ENCODE results near the gene OR10H2. TPM values are rescaled to one million over a fixed set of nuclear protein-coding genes. Genes with fewer than 3 reads are reported as not detected.
A peak's percentile ranks its signal among the peaks of the same experiment; 100 is the strongest.
"Not testable (repeated sequence)": the region's sequence is repeated elsewhere in the genome, so short reads cannot be mapped to it uniquely, and the experiment has no call there.

OR10H2 gene
- total and polyA plus RNA-seq, 12 donors = not detected

DNA sequence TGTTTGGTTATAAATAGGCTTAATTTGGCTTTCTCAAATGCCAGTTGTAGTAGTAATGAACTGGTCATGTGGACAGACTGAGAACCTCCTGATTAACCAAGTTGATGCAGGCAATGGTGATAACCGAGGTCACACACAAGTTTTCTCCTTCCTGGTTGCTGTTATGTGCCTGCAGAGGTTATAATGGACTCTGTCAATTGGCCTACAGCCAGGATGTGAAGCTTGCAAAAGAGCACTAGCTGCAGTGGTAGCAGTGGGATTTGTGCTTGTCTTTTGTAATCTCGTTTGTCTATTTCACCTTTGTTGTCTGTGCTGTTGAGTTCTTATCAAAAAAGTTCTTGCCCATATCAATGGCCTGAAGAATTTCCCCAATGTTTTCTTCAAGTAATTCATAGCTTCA is 30.6 kb downstream of the OR10H2 start:
- no peaks in the 10 kb centered on the region for H3K4me1 ChIP-seq
- DNase-seq (no peak), ATAC-seq (no peak)
- WGBS, 2 donors = 59 to 60% methylated on average over 2 of the region's 2 CpGs
- intact Hi-C loops (cut with DNase I) = no loop called here
- TF ChIP-seq, protein P1, sequence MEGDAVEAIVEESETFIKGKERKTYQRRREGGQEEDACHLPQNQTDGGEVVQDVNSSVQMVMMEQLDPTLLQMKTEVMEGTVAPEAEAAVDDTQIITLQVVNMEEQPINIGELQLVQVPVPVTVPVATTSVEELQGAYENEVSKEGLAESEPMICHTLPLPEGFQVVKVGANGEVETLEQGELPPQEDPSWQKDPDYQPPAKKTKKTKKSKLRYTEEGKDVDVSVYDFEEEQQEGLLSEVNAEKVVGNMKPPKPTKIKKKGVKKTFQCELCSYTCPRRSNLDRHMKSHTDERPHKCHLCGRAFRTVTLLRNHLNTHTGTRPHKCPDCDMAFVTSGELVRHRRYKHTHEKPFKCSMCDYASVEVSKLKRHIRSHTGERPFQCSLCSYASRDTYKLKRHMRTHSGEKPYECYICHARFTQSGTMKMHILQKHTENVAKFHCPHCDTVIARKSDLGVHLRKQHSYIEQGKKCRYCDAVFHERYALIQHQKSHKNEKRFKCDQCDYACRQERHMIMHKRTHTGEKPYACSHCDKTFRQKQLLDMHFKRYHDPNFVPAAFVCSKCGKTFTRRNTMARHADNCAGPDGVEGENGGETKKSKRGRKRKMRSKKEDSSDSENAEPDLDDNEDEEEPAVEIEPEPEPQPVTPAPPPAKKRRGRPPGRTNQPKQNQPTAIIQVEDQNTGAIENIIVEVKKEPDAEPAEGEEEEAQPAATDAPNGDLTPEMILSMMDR (IDR thresholded peaks at IDR 0.05) = no peak
- H3K4me3 ChIP-seq = no peak overlapping the region
- peaks cover 0 to 63% (median 18%) of the 10 kb centered on the region in 7 donors for H3K27me3 ChIP-seq
- no peak overlapping the region for H3K27ac ChIP-seq
- H3K9me3 ChIP-seq = peaks cover 0 to 7% (median 0%) of the 10 kb centered on the region in 11 donors
- no peaks in the 10 kb centered on the region for H3K36me3 ChIP-seq

DNA sequence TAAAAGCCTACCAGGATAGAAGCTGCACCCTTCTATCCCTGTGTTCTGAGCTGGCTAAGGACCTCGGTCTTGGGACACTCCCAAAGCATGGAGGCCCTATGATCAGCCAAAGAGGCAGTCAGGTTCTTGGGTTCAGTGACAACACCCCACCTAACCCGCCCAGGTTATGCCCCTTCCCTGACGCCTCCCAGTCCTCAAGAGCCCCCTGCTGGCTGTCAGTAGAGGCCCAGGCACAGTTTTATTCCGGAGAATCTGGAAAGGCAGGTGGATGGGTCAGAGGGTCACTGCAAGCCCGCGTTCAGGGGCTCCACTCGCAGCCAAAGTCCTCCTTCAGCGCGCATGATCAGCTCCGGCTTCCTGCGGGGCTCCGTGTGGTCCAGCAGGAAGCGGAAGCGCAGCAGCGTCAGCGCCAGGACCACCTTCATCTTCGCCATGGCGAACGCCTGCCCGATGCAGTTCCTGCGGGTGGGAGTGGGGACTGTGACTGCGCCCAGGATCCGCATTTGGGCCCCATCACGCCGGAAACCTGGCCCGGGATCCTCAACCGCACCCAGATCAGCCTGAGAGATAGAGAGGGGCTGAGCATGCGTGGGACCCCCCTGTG is 32.2 kb downstream of the OR10H2 start:
- Histone ChIP-seq H3K27me3 (peaks cover 0 to 52% (median 18%) of the 10 kb centered on the region in 7 donors), H3K27ac (no peak overlapping the region), H3K36me3 (no peaks in the 10 kb centered on the region), H3K4me3 (no peak overlapping the region), H3K9me3 (peaks cover 0 to 7% (median 0%) of the 10 kb centered on the region in 11 donors), H3K4me1 (no peaks in the 10 kb centered on the region)
- TF ChIP-seq, protein P1 (IDR thresholded peaks at IDR 0.05) = peak in 8 of 9 donors; percentile 5 to 28 (median 18)
- intact Hi-C loops (cut with DNase I) = no loop called here
- DNase-seq (no peak), ATAC-seq (no peak)
- WGBS, 2 donors = 37 to 42% methylated on average over 27 to 28 of the region's 28 CpGs

GRCh38 chr19:15769586-15769985 is 41.8 kb downstream of the OR10H2 start:
- H3K9me3 ChIP-seq = peaks cover 0 to 31% (median 0%) of the 10 kb centered on the region in 11 donors

GRCh38 chr19:15774159-15774558 is 46.3 kb downstream of the OR10H2 start:
- intact Hi-C loops (cut with DNase I) = loop anchor here in 1 of 10 donors (10.0 kb wide), 1 partner anchor 99 kb away; the partner anchor contains the start of gene CYP4F12
- WGBS, 2 donors = 73 to 74% methylated on average over 3 of the region's 3 CpGs
- not testable (repeated sequence) for H3K36me3 ChIP-seq

More at GRCh38 chr19:15769586-15769985, 41.8 kb downstream of the OR10H2 start:
- peaks cover 0 to 4% (median 0%) of the 10 kb centered on the region in 7 donors for H3K27me3 ChIP-seq
- WGBS, 2 donors = 24 to 37% methylated on average over 6 of the region's 6 CpGs
- intact Hi-C loops (cut with DNase I) = no loop called here
- no peak overlapping the region for H3K4me3 ChIP-seq
- H3K4me1 ChIP-seq = no peaks in the 10 kb centered on the region
- DNase-seq (no peak), ATAC-seq (no peak)
- no peak overlapping the region for H3K27ac ChIP-seq
- TF ChIP-seq, protein P1 (IDR thresholded peaks at IDR 0.05) = no peak
- peaks cover 0 to 29% (median 0%) of the 10 kb centered on the region in 9 donors for H3K36me3 ChIP-seq

GRCh38 chr19:15775249-15775648 is 47.4 kb downstream of the OR10H2 start:
- 44 to 66% methylated on average over 2 of the region's 2 CpGs for WGBS, 2 donors
- Histone ChIP-seq H3K27ac (no peak overlapping the region), H3K4me1 (peaks cover 0 to 19% (median 8%) of the 10 kb centered on the region in 9 donors), H3K9me3 (no peaks in the 10 kb centered on the region), H3K4me3 (no peak overlapping the region), H3K27me3 (peaks cover 0 to 5% (median 0%) of the 10 kb centered on the region in 7 donors), H3K36me3 (no peaks in the 10 kb centered on the region)
- ATAC-seq (no peak), DNase-seq (no peak)
- TF ChIP-seq, protein P1 (IDR thresholded peaks at IDR 0.05) = no peak
- intact Hi-C loops (cut with DNase I) = loop anchor here in 2 of 10 donors (5.0 to 10.0 kb wide), 2 partner anchors 98 to 100 kb away; partner anchors contain the start of gene CYP4F12 (in 1 of the 2)

More at GRCh38 chr19:15774159-15774558, 46.3 kb downstream of the OR10H2 start:
- not testable (repeated sequence) for DNase-seq, H3K27ac ChIP-seq, ATAC-seq, H3K9me3 ChIP-seq, H3K27me3 ChIP-seq, H3K4me3 ChIP-seq
- H3K4me1 ChIP-seq = peaks cover 0 to 11% (median 0%) of the 10 kb centered on the region in 9 donors
